H1 (cell line): ENCODE measurements around the gene NR2F6. TPM values are rescaled to one million over a fixed set of nuclear protein-coding genes. Genes with fewer than 3 reads are reported as not detected.

ENCODE experiments used
- CTCF ChIA-PET: fragments of 300-600 bp; sonication (Branson Sonifier 250); formaldehyde crosslinking; loops from one replicate; lab custom pipeline; 2021; ENCODE audit not compliant: partially characterized antibody; lab: Charles Lee
- POLR2A ChIA-PET: fragments of 300-600 bp; sonication (Branson Sonifier 250); formaldehyde crosslinking; loops from one replicate; lab custom pipeline; 2021; ENCODE audit warnings: inconsistent platforms; ENCODE audit not compliant: partially characterized antibody; lab: Charles Lee
- DNase-seq, 2 experiments: peaks; one replicate each; pipeline versions ENCODE4 v3.0.0 to v3.0.0-alpha.2; 2010 to 2022; ENCODE audit warnings: low spot score in 2 of 2, low read depth in 1 of 2, mixed read lengths in 1 of 2
- FAIRE-seq: peaks from 2 replicates; lab custom pipeline; 2011; peaks lifted over from hg19 to GRCh38; lab: Jason Lieb, UNC
- H2AFZ ChIP-seq: 2 replicates; pipeline ENCODE4 v1.8.1; 2012; ENCODE audit warnings: low read length, inconsistent platforms
- H2AK5ac ChIP-seq: 2 replicates; pipeline ENCODE4 v1.6.1; 2013; ENCODE audit warnings: low read depth, low read length
- H2BK120ac ChIP-seq: replicated peaks from 2 replicates; pipeline ENCODE3; 2013; ENCODE audit warnings: low read depth, low read length, inconsistent platforms
- H2BK12ac ChIP-seq: 2 replicates; pipeline ENCODE4 v1.6.1; 2013; ENCODE audit warnings: low read depth, low read length
- H2BK15ac ChIP-seq: 2 replicates; pipeline ENCODE4 v1.6.1; 2013; ENCODE audit warnings: low read length
- H2BK20ac ChIP-seq: 2 replicates; pipeline ENCODE4 v1.6.1; 2013; ENCODE audit warnings: low read length
- H2BK5ac ChIP-seq: 2 replicates; pipeline ENCODE4 v1.6.1; 2013; ENCODE audit warnings: low read depth, low read length
- H3K14ac ChIP-seq: 2 replicates; pipeline ENCODE4 v1.6.1; 2013; ENCODE audit warnings: inconsistent platforms; ENCODE audit not compliant: insufficient read length
- H3K18ac ChIP-seq: 2 replicates; pipeline ENCODE4 v1.6.1; 2013; ENCODE audit warnings: low read length; ENCODE audit errors: extremely low read depth
- H3K23ac ChIP-seq: 2 replicates; pipeline ENCODE4 v1.6.1; 2013; ENCODE audit warnings: inconsistent platforms; ENCODE audit not compliant: insufficient read length
- H3K23me2 ChIP-seq: 2 replicates; pipeline ENCODE4 v1.6.1; 2013; ENCODE audit warnings: low read depth, low read length
- H3K27ac ChIP-seq: 2 replicates; pipeline ENCODE4 v1.6.1; 2011; ENCODE audit warnings: low read depth, low read length, inconsistent platforms
- H3K27me3 ChIP-seq, 4 experiments: replicated peaks in 1 of 4; 1 replicate in 1 of 4; 2 replicates in 3 of 4; pipeline versions ENCODE4 v1.6.1 to v1.8.1; 2011 to 2013; ENCODE audit warnings: low read length in 3 of 4, mild to moderate bottlenecking in 3 of 4, inconsistent platforms in 2 of 4, mixed read lengths in 2 of 4, moderate library complexity in 1 of 4; ENCODE audit not compliant: control insufficient read depth in 3 of 4, insufficient read depth in 3 of 4; ENCODE audit errors: extremely low read depth in 1 of 4
- H3K36me3 ChIP-seq, 4 experiments: 2 replicates each; pipeline versions ENCODE4 v1.6.1 to v1.8.1; 2011 to 2013; ENCODE audit warnings: mild to moderate bottlenecking in 4 of 4, low read length in 3 of 4, moderate library complexity in 2 of 4, control low read depth in 1 of 4, inconsistent platforms in 1 of 4; ENCODE audit not compliant: insufficient read depth in 4 of 4, control insufficient read depth in 2 of 4
- H3K4ac ChIP-seq: replicated peaks from 2 replicates; pipeline ENCODE3; 2013; ENCODE audit warnings: low read length, low read depth, mixed read lengths, inconsistent platforms; ENCODE audit not compliant: insufficient read length
- H3K4me1 ChIP-seq, 4 experiments: replicated peaks in 1 of 4; 1 replicate in 1 of 4; 2 replicates in 3 of 4; pipeline versions ENCODE4 v1.6.1 to v1.8.1; 2011 to 2013; ENCODE audit warnings: low read length in 3 of 4, inconsistent platforms in 2 of 4, mixed read lengths in 1 of 4; ENCODE audit not compliant: insufficient read depth in 4 of 4, control insufficient read depth in 3 of 4
- H3K4me2 ChIP-seq, 2 experiments: 2 replicates each; pipeline versions ENCODE4 v1.6.1 to v1.8.1; 2011 to 2013; ENCODE audit warnings: low read depth in 2 of 2, low read length in 2 of 2, control low read depth in 1 of 2, inconsistent platforms in 1 of 2, mild to moderate bottlenecking in 1 of 2; ENCODE audit not compliant: insufficient read depth in 1 of 2
- H3K4me3 ChIP-seq, 4 experiments: fragments of 200-600, 300-600 bp in 1 of 4; sonication (generic), shearing (Covaris generic), sonication (Bioruptor Twin) in 1 of 4; 2 replicates each; pipeline versions ENCODE4 v1.5.1 to v1.8.1; 2011 to 2016; ENCODE audit warnings: low read length in 4 of 4, low read depth in 3 of 4, control low read depth in 2 of 4, inconsistent platforms in 2 of 4, mild to moderate bottlenecking in 2 of 4, mixed read lengths in 1 of 4, moderate library complexity in 1 of 4; ENCODE audit not compliant: insufficient read depth in 2 of 4; ENCODE audit errors: extremely low read depth in 1 of 4
- H3K56ac ChIP-seq: replicated peaks from 2 replicates; pipeline ENCODE3; 2013; ENCODE audit warnings: low read depth, mild to moderate bottlenecking, mixed read lengths, low read length, inconsistent platforms; ENCODE audit not compliant: insufficient read length
- H3K79me1 ChIP-seq: 2 replicates; pipeline ENCODE4 v1.6.1; 2013; ENCODE audit warnings: low read depth, low read length, control low read depth
- H3K79me2 ChIP-seq, 2 experiments: 2 replicates each; pipeline versions ENCODE4 v1.6.1 to v1.8.1; 2012 to 2013; ENCODE audit warnings: low read length in 2 of 2, mild to moderate bottlenecking in 2 of 2, inconsistent platforms in 1 of 2; ENCODE audit not compliant: insufficient read depth in 2 of 2, control insufficient read depth in 1 of 2
- H3K9ac ChIP-seq, 4 experiments: replicated peaks in 1 of 4; 1 replicate in 1 of 4; 2 replicates in 3 of 4; pipeline versions ENCODE4 v1.6.1 to v1.8.1; 2011 to 2013; ENCODE audit warnings: low read depth in 3 of 4, low read length in 3 of 4, control low read depth in 2 of 4, mild to moderate bottlenecking in 2 of 4, moderate library complexity in 2 of 4, inconsistent platforms in 1 of 4; ENCODE audit errors: extremely low read depth in 1 of 4
- H3K9me3 ChIP-seq, 2 experiments: 2 replicates each; pipeline versions ENCODE4 v1.6.1 to v1.8.1; 2012 to 2013; ENCODE audit warnings: mild to moderate bottlenecking in 2 of 2, moderate library complexity in 2 of 2, control low read depth in 1 of 2, inconsistent platforms in 1 of 2, low read depth in 1 of 2, low read length in 1 of 2, mixed read lengths in 1 of 2; ENCODE audit not compliant: insufficient read depth in 2 of 2
- H4K20me1 ChIP-seq, 2 experiments: replicated peaks in 1 of 2; 2 replicates each; pipeline versions ENCODE3 to v1.8.1; 2011 to 2013; ENCODE audit warnings: inconsistent platforms in 2 of 2, low read length in 2 of 2, mild to moderate bottlenecking in 1 of 2; ENCODE audit not compliant: insufficient read depth in 2 of 2, control insufficient read depth in 1 of 2
- H4K5ac ChIP-seq: 2 replicates; pipeline ENCODE4 v1.6.1; 2013; ENCODE audit warnings: low read length, low read depth, mixed read lengths, inconsistent platforms; ENCODE audit not compliant: insufficient read length
- H4K8ac ChIP-seq: 2 replicates; pipeline ENCODE4 v1.8.0; 2013; ENCODE audit warnings: mild to moderate bottlenecking, moderate library complexity, low read length, inconsistent platforms; ENCODE audit not compliant: insufficient read depth; ENCODE audit errors: extremely low read depth
- H4K91ac ChIP-seq: replicated peaks from 2 replicates; pipeline ENCODE3; 2013; ENCODE audit warnings: low read length, mixed read lengths, inconsistent platforms; ENCODE audit not compliant: insufficient read length
- FOSL1 ChIP-seq: IDR thresholded peaks from 2 replicates; pipeline ENCODE4 v1.6.1; 2011; ENCODE audit warnings: mild to moderate bottlenecking, low read depth, low read length, moderate library complexity; ENCODE audit not compliant: insufficient read depth
- POU5F1 ChIP-seq: IDR thresholded peaks from 2 replicates; pipeline ENCODE4 v1.6.1; 2011; ENCODE audit warnings: low read depth, mild to moderate bottlenecking, low read length, moderate library complexity
- WGBS, 2 experiments: shearing (Covaris generic) in 1 of 2; methylation state at CpG; one replicate each; pipeline versions ENCODE4 v1.1.6 to v1.1.7; 2013 to 2015; ENCODE audit warnings: low lambda C conversion rate in 2 of 2, mixed read lengths in 2 of 2, inconsistent platforms in 1 of 2, low coverage in 1 of 2, missing lambda C conversion rate in 1 of 2; ENCODE audit not compliant: insufficient replicate concordance in 2 of 2, insufficient coverage in 1 of 2, insufficient read length in 1 of 2; ENCODE audit errors: extremely low coverage in 1 of 2, missing lambda C conversion rate in 1 of 2; 5-methylcytosine and 5-hydroxymethylcytosine counted together
- polyA plus RNA-seq, 7 experiments: library from polyadenylated mRNA; depleted of rRNA in 3 of 7; stranded (reverse) in 5 of 7; unstranded in 2 of 7; fragments of >200 nt in 5 of 7; fragments of 200-250 nt in 2 of 7; gene quantifications; 1 replicate in 5 of 7; 2 replicates in 1 of 7; 4 replicates in 1 of 7; pipeline versions ENCODE4 v1.2.1 to v1.2.3, GENCODE V29; 2011 to 2013; ENCODE audit warnings: missing spikeins in 2 of 7, mixed read lengths in 2 of 7
- total RNA-seq: library from RNA; stranded (reverse); fragmentation: NEBNext Ultra II Directional; extraction: Animal tissue kit (Norgen Biotek cat#: 25700); gene quantifications from 2 replicates; pipeline ENCODE4 v1.2.1, GENCODE V29; 2021

Gene NR2F6
- total and polyA plus RNA-seq, 2 of the 8 experiments (the other 6 are each of a cell fraction or from before 2014, with no cell fraction given): 99.7 to 114 TPM

- H2AFZ ChIP-seq: no peak overlapping the region
- H4K5ac ChIP-seq: no peak overlapping the region
- H3K56ac ChIP-seq: no peak overlapping the region
- no peak for FAIRE-seq
- H2BK20ac ChIP-seq: no peak overlapping the region
- H3K14ac ChIP-seq: no peak overlapping the region
- peak overlapping the region; percentile 74 to 83 for H3K4me2 ChIP-seq
- ChIA-PET CTCF (interaction anchor here (0.7 to 1.9 kb wide), 9 partner anchors 9 to 218 kb away, joined by 3 to 7 read pairs (median 3); partner anchors contain the start of genes ABHD8, BABAM1 and USE1), POLR2A (interaction anchor here (0.8 to 6.4 kb wide), 13 partner anchors 9 to 49 kb away, joined by 3 to 118 read pairs (median 5); partner anchors contain the start of genes ANKLE1, BABAM1, OCEL1 and USE1)
- peak overlapping the region; percentile 87; the same call in 1 of the 2 replicates for H2BK5ac ChIP-seq
- H2BK15ac ChIP-seq: 0 out of 2 replicates have a peak overlapping the region, but pooled peaks have one; percentile 18
- no peak overlapping the region for H2BK120ac ChIP-seq
- peaks cover 2% of the 10 kb centered on the region; the same call in 1 of the 2 replicates for H3K23me2 ChIP-seq
- peak overlapping the region; percentile 80 for H4K8ac ChIP-seq
- H4K20me1 ChIP-seq: peaks cover 13 to 15% of the 10 kb centered on the region in 2 experiments
- H3K9me3 ChIP-seq: no peaks in the 10 kb centered on the region
- no peaks in the 10 kb centered on the region for H3K27me3 ChIP-seq
- peaks cover 12% of the 10 kb centered on the region for H3K79me1 ChIP-seq
- peak overlapping the region; percentile 68 to 83 (median 78) for H3K4me3 ChIP-seq
- no peak overlapping the region for H2BK12ac ChIP-seq
- peaks cover 26 to 52% of the 10 kb centered on the region in 2 experiments; a peak in 3 of 4 replicates for H3K79me2 ChIP-seq
- peaks cover 0 to 9% (median 2%) of the 10 kb centered on the region in 4 experiments; a peak in 4 of 8 replicates for H3K36me3 ChIP-seq
- no peak overlapping the region for H3K23ac ChIP-seq
- peaks cover 3 to 30% (median 21%) of the 10 kb centered on the region in 4 experiments for H3K4me1 ChIP-seq
- H4K91ac ChIP-seq: peak overlapping the region; percentile 44
- H2AK5ac ChIP-seq: peak overlapping the region; percentile 24; the same call in 1 of the 2 replicates
- no peak overlapping the region for H3K27ac ChIP-seq
- H3K4ac ChIP-seq: peak overlapping the region; percentile 74
- no peak for DNase-seq
- H3K9ac ChIP-seq: peak overlapping the region in 2 of 4 experiments; percentile 56 to 62; a peak in 2 of 7 replicates
- peak overlapping the region; percentile 89; the same call in 1 of the 2 replicates for H3K18ac ChIP-seq
- WGBS, 2 experiments: 53% methylated on average over 8 of the region's 8 CpGs; no CpG with 5 or more reads in 1 of the 2 experiments
- TF ChIP-seq POU5F1: no peak
- no peak for TF ChIP-seq FOSL1
These were observed 2.4 kb downstream of the NR2F6 start for GRCh38 chr19:17243211-17243829.
